Embryonic facial prominence (tissue), 1 donor: ENCODE measurements around the gene POLR3H.
"Not testable (repeated sequence)": the region's sequence is repeated elsewhere in the genome, so short reads cannot be mapped to it uniquely, and the experiment has no call there.

ENCODE experiments used
- DNase-seq: peaks from one replicate; pipeline ENCODE4 v3.0.0-alpha.2; 2016; ENCODE audit errors: extremely low spot score

Gene POLR3H

GRCh38 chr22:41543854-41544670 is at the start of gene POLR3H:
Gene POLR3H, minus strand, starts transcription at chr22:41544470. Its CDS starts 369 bp downstream, at chr22:41544101.
- peak; percentile 96 for DNase-seq

GRCh38 chr22:41593336-41593960 is 49.2 kb upstream of the POLR3H start:
- DNase-seq, result not testable (repeated sequence)

- DNase-seq, result peak; percentile 98
Observed at GRCh38 chr22:41589391-41590241, 45.3 kb upstream of the POLR3H start, which contains the start of gene PMM1. Gene PMM1, minus strand, starts transcription at chr22:41589840. Its CDS starts 35 bp downstream, at chr22:41589805.

GRCh38 chr22:41587347-41587723 is 43.1 kb upstream of the POLR3H start:
- no peak for DNase-seq

GRCh38 chr22:41585898-41586297 is 41.6 kb upstream of the POLR3H start:
- no peak for DNase-seq

GRCh38 chr22:41584881-41585280 is 40.6 kb upstream of the POLR3H start:
- DNase-seq, result no peak

- DNase-seq, result no peak
Observed at GRCh38 chr22:41582694-41583093, 38.4 kb upstream of the POLR3H start.

GRCh38 chr22:41579997-41580355 is 35.7 kb upstream of the POLR3H start:
- no peak for DNase-seq

GRCh38 chr22:41579297-41579996 is 35.2 kb upstream of the POLR3H start:
- no peak for DNase-seq

- DNase-seq, result no peak
Observed at GRCh38 chr22:41578818-41579217, 34.5 kb upstream of the POLR3H start.

- DNase-seq, result no peak
Observed at GRCh38 chr22:41578114-41578513, 33.8 kb upstream of the POLR3H start.

- no peak for DNase-seq
Observed at GRCh38 chr22:41576877-41577276, 32.6 kb upstream of the POLR3H start.

GRCh38 chr22:41575533-41575932 is 31.3 kb upstream of the POLR3H start:
- no peak for DNase-seq

GRCh38 chr22:41574847-41575381 is 30.6 kb upstream of the POLR3H start:
- no peak for DNase-seq

- DNase-seq, result no peak
Observed at GRCh38 chr22:41573677-41574076, 29.4 kb upstream of the POLR3H start.

- not testable (repeated sequence) for DNase-seq
Observed at GRCh38 chr22:41572305-41572704, 28.0 kb upstream of the POLR3H start.

- no peak for DNase-seq
Observed at GRCh38 chr22:41571786-41572185, 27.5 kb upstream of the POLR3H start.

- DNase-seq, result no peak
Observed at GRCh38 chr22:41570221-41570620, 26.0 kb upstream of the POLR3H start.

- DNase-seq, result no peak
Observed at GRCh38 chr22:41568811-41569210, 24.5 kb upstream of the POLR3H start.

- DNase-seq, result no peak
Observed at GRCh38 chr22:41567512-41567768, 23.2 kb upstream of the POLR3H start.

- no peak for DNase-seq
Observed at GRCh38 chr22:41565403-41566054, 21.3 kb upstream of the POLR3H start.
